H1 (cell line): ENCODE data around the gene HOXA6. TPM values are rescaled to one million over a fixed set of nuclear protein-coding genes. Genes with fewer than 3 reads are reported as not detected.

ENCODE experiments used
- CTCF ChIA-PET: fragments of 300-600 bp; sonication (Branson Sonifier 250); formaldehyde crosslinking; loops from one replicate; lab custom pipeline; 2021; ENCODE audit not compliant: partially characterized antibody; lab: Charles Lee
- POLR2A ChIA-PET: fragments of 300-600 bp; sonication (Branson Sonifier 250); formaldehyde crosslinking; loops from one replicate; lab custom pipeline; 2021; ENCODE audit warnings: inconsistent platforms; ENCODE audit not compliant: partially characterized antibody; lab: Charles Lee
- DNase-seq, 2 experiments: peaks; one replicate each; pipeline versions ENCODE4 v3.0.0 to v3.0.0-alpha.2; 2010 to 2022; ENCODE audit warnings: low spot score in 2 of 2, low read depth in 1 of 2, mixed read lengths in 1 of 2
- FAIRE-seq: peaks from 2 replicates; lab custom pipeline; 2011; peaks lifted over from hg19 to GRCh38; lab: Jason Lieb, UNC
- H2AFZ ChIP-seq: 2 replicates; pipeline ENCODE4 v1.8.1; 2012; ENCODE audit warnings: low read length, inconsistent platforms
- H2AK5ac ChIP-seq: 2 replicates; pipeline ENCODE4 v1.6.1; 2013; ENCODE audit warnings: low read depth, low read length
- H2BK120ac ChIP-seq: replicated peaks from 2 replicates; pipeline ENCODE3; 2013; ENCODE audit warnings: low read depth, low read length, inconsistent platforms
- H2BK12ac ChIP-seq: 2 replicates; pipeline ENCODE4 v1.6.1; 2013; ENCODE audit warnings: low read depth, low read length
- H2BK15ac ChIP-seq: 2 replicates; pipeline ENCODE4 v1.6.1; 2013; ENCODE audit warnings: low read length
- H2BK20ac ChIP-seq: 2 replicates; pipeline ENCODE4 v1.6.1; 2013; ENCODE audit warnings: low read length
- H2BK5ac ChIP-seq: 2 replicates; pipeline ENCODE4 v1.6.1; 2013; ENCODE audit warnings: low read depth, low read length
- H3K14ac ChIP-seq: 2 replicates; pipeline ENCODE4 v1.6.1; 2013; ENCODE audit warnings: inconsistent platforms; ENCODE audit not compliant: insufficient read length
- H3K18ac ChIP-seq: 2 replicates; pipeline ENCODE4 v1.6.1; 2013; ENCODE audit warnings: low read length; ENCODE audit errors: extremely low read depth
- H3K23ac ChIP-seq: 2 replicates; pipeline ENCODE4 v1.6.1; 2013; ENCODE audit warnings: inconsistent platforms; ENCODE audit not compliant: insufficient read length
- H3K23me2 ChIP-seq: 2 replicates; pipeline ENCODE4 v1.6.1; 2013; ENCODE audit warnings: low read depth, low read length
- H3K27ac ChIP-seq: 2 replicates; pipeline ENCODE4 v1.6.1; 2011; ENCODE audit warnings: low read depth, low read length, inconsistent platforms
- H3K27me3 ChIP-seq, 4 experiments: replicated peaks in 1 of 4; 1 replicate in 1 of 4; 2 replicates in 3 of 4; pipeline versions ENCODE4 v1.6.1 to v1.8.1; 2011 to 2013; ENCODE audit warnings: low read length in 3 of 4, mild to moderate bottlenecking in 3 of 4, inconsistent platforms in 2 of 4, mixed read lengths in 2 of 4, moderate library complexity in 1 of 4; ENCODE audit not compliant: control insufficient read depth in 3 of 4, insufficient read depth in 3 of 4; ENCODE audit errors: extremely low read depth in 1 of 4
- H3K36me3 ChIP-seq, 4 experiments: 2 replicates each; pipeline versions ENCODE4 v1.6.1 to v1.8.1; 2011 to 2013; ENCODE audit warnings: mild to moderate bottlenecking in 4 of 4, low read length in 3 of 4, moderate library complexity in 2 of 4, control low read depth in 1 of 4, inconsistent platforms in 1 of 4; ENCODE audit not compliant: insufficient read depth in 4 of 4, control insufficient read depth in 2 of 4
- H3K4ac ChIP-seq: replicated peaks from 2 replicates; pipeline ENCODE3; 2013; ENCODE audit warnings: low read length, low read depth, mixed read lengths, inconsistent platforms; ENCODE audit not compliant: insufficient read length
- H3K4me1 ChIP-seq, 4 experiments: replicated peaks in 1 of 4; 1 replicate in 1 of 4; 2 replicates in 3 of 4; pipeline versions ENCODE4 v1.6.1 to v1.8.1; 2011 to 2013; ENCODE audit warnings: low read length in 3 of 4, inconsistent platforms in 2 of 4, mixed read lengths in 1 of 4; ENCODE audit not compliant: insufficient read depth in 4 of 4, control insufficient read depth in 3 of 4
- H3K4me2 ChIP-seq, 2 experiments: 2 replicates each; pipeline versions ENCODE4 v1.6.1 to v1.8.1; 2011 to 2013; ENCODE audit warnings: low read depth in 2 of 2, low read length in 2 of 2, control low read depth in 1 of 2, inconsistent platforms in 1 of 2, mild to moderate bottlenecking in 1 of 2; ENCODE audit not compliant: insufficient read depth in 1 of 2
- H3K4me3 ChIP-seq, 4 experiments: fragments of 200-600, 300-600 bp in 1 of 4; sonication (generic), shearing (Covaris generic), sonication (Bioruptor Twin) in 1 of 4; 2 replicates each; pipeline versions ENCODE4 v1.5.1 to v1.8.1; 2011 to 2016; ENCODE audit warnings: low read length in 4 of 4, low read depth in 3 of 4, control low read depth in 2 of 4, inconsistent platforms in 2 of 4, mild to moderate bottlenecking in 2 of 4, mixed read lengths in 1 of 4, moderate library complexity in 1 of 4; ENCODE audit not compliant: insufficient read depth in 2 of 4; ENCODE audit errors: extremely low read depth in 1 of 4
- H3K56ac ChIP-seq: replicated peaks from 2 replicates; pipeline ENCODE3; 2013; ENCODE audit warnings: low read depth, mild to moderate bottlenecking, mixed read lengths, low read length, inconsistent platforms; ENCODE audit not compliant: insufficient read length
- H3K79me1 ChIP-seq: 2 replicates; pipeline ENCODE4 v1.6.1; 2013; ENCODE audit warnings: low read depth, low read length, control low read depth
- H3K79me2 ChIP-seq, 2 experiments: 2 replicates each; pipeline versions ENCODE4 v1.6.1 to v1.8.1; 2012 to 2013; ENCODE audit warnings: low read length in 2 of 2, mild to moderate bottlenecking in 2 of 2, inconsistent platforms in 1 of 2; ENCODE audit not compliant: insufficient read depth in 2 of 2, control insufficient read depth in 1 of 2
- H3K9ac ChIP-seq, 4 experiments: replicated peaks in 1 of 4; 1 replicate in 1 of 4; 2 replicates in 3 of 4; pipeline versions ENCODE4 v1.6.1 to v1.8.1; 2011 to 2013; ENCODE audit warnings: low read depth in 3 of 4, low read length in 3 of 4, control low read depth in 2 of 4, mild to moderate bottlenecking in 2 of 4, moderate library complexity in 2 of 4, inconsistent platforms in 1 of 4; ENCODE audit errors: extremely low read depth in 1 of 4
- H3K9me3 ChIP-seq, 2 experiments: 2 replicates each; pipeline versions ENCODE4 v1.6.1 to v1.8.1; 2012 to 2013; ENCODE audit warnings: mild to moderate bottlenecking in 2 of 2, moderate library complexity in 2 of 2, control low read depth in 1 of 2, inconsistent platforms in 1 of 2, low read depth in 1 of 2, low read length in 1 of 2, mixed read lengths in 1 of 2; ENCODE audit not compliant: insufficient read depth in 2 of 2
- H4K20me1 ChIP-seq, 2 experiments: replicated peaks in 1 of 2; 2 replicates each; pipeline versions ENCODE3 to v1.8.1; 2011 to 2013; ENCODE audit warnings: inconsistent platforms in 2 of 2, low read length in 2 of 2, mild to moderate bottlenecking in 1 of 2; ENCODE audit not compliant: insufficient read depth in 2 of 2, control insufficient read depth in 1 of 2
- H4K5ac ChIP-seq: 2 replicates; pipeline ENCODE4 v1.6.1; 2013; ENCODE audit warnings: low read length, low read depth, mixed read lengths, inconsistent platforms; ENCODE audit not compliant: insufficient read length
- H4K8ac ChIP-seq: 2 replicates; pipeline ENCODE4 v1.8.0; 2013; ENCODE audit warnings: mild to moderate bottlenecking, moderate library complexity, low read length, inconsistent platforms; ENCODE audit not compliant: insufficient read depth; ENCODE audit errors: extremely low read depth
- H4K91ac ChIP-seq: replicated peaks from 2 replicates; pipeline ENCODE3; 2013; ENCODE audit warnings: low read length, mixed read lengths, inconsistent platforms; ENCODE audit not compliant: insufficient read length
- CTBP2 ChIP-seq: IDR thresholded peaks from 2 replicates; pipeline ENCODE4 v1.7.0; 2011; ENCODE audit warnings: borderline replicate concordance, mild to moderate bottlenecking, moderate library complexity, mixed read lengths, low read length; ENCODE audit not compliant: insufficient read depth, insufficient read length
- EZH2 ChIP-seq: fragments of 200-600 bp; sonication (generic); IDR thresholded peaks from 2 replicates; pipeline ENCODE4 v1.7.1; 2012; ENCODE audit warnings: low read depth, mild to moderate bottlenecking, moderate library complexity, low read length, inconsistent platforms; ENCODE audit not compliant: severe bottlenecking
- RAD21 ChIP-seq, 2 experiments: IDR thresholded peaks in 1 of 2; conservative IDR thresholded peaks in 1 of 2; 2 replicates each; pipeline ENCODE4 v1.6.1; 2011; ENCODE audit warnings: low read depth in 2 of 2, low read length in 2 of 2, improper control_type of control experiment in 1 of 2, inconsistent platforms in 1 of 2, mild to moderate bottlenecking in 1 of 2, moderate library complexity in 1 of 2
- SIN3A ChIP-seq, 2 experiments: IDR thresholded peaks in 1 of 2; conservative IDR thresholded peaks in 1 of 2; 2 replicates each; pipeline ENCODE4 v1.6.1; 2011 to 2012; ENCODE audit warnings: low read length in 2 of 2, improper control_type of control experiment in 1 of 2, low read depth in 1 of 2, mild to moderate bottlenecking in 1 of 2
- WGBS, 2 experiments: shearing (Covaris generic) in 1 of 2; methylation state at CpG; one replicate each; pipeline versions ENCODE4 v1.1.6 to v1.1.7; 2013 to 2015; ENCODE audit warnings: low lambda C conversion rate in 2 of 2, mixed read lengths in 2 of 2, inconsistent platforms in 1 of 2, low coverage in 1 of 2, missing lambda C conversion rate in 1 of 2; ENCODE audit not compliant: insufficient replicate concordance in 2 of 2, insufficient coverage in 1 of 2, insufficient read length in 1 of 2; ENCODE audit errors: extremely low coverage in 1 of 2, missing lambda C conversion rate in 1 of 2; 5-methylcytosine and 5-hydroxymethylcytosine counted together
- polyA plus RNA-seq, 7 experiments: library from polyadenylated mRNA; depleted of rRNA in 3 of 7; stranded (reverse) in 5 of 7; unstranded in 2 of 7; fragments of >200 nt in 5 of 7; fragments of 200-250 nt in 2 of 7; gene quantifications; 1 replicate in 5 of 7; 2 replicates in 1 of 7; 4 replicates in 1 of 7; pipeline versions ENCODE4 v1.2.1 to v1.2.3, GENCODE V29; 2011 to 2013; ENCODE audit warnings: missing spikeins in 2 of 7, mixed read lengths in 2 of 7
- total RNA-seq: library from RNA; stranded (reverse); fragmentation: NEBNext Ultra II Directional; extraction: Animal tissue kit (Norgen Biotek cat#: 25700); gene quantifications from 2 replicates; pipeline ENCODE4 v1.2.1, GENCODE V29; 2021
- TF ChIP-seq, protein P1 (sequence below), 3 experiments: IDR thresholded peaks; 1 replicate in 2 of 3; 2 replicates in 1 of 3; pipeline versions ENCODE4 v1.5.1 to v1.6.1; 2011; ENCODE audit warnings: low read length in 3 of 3, mild to moderate bottlenecking in 3 of 3, inconsistent platforms in 2 of 3, low read depth in 1 of 3, moderate library complexity in 1 of 3; ENCODE audit not compliant: insufficient read depth in 1 of 3; ENCODE audit errors: control extremely low read depth in 1 of 3

Gene HOXA6
- total and polyA plus RNA-seq, 2 of the 8 experiments (the other 6 are each of a cell fraction or from before 2014, with no cell fraction given): not detected

DNA sequence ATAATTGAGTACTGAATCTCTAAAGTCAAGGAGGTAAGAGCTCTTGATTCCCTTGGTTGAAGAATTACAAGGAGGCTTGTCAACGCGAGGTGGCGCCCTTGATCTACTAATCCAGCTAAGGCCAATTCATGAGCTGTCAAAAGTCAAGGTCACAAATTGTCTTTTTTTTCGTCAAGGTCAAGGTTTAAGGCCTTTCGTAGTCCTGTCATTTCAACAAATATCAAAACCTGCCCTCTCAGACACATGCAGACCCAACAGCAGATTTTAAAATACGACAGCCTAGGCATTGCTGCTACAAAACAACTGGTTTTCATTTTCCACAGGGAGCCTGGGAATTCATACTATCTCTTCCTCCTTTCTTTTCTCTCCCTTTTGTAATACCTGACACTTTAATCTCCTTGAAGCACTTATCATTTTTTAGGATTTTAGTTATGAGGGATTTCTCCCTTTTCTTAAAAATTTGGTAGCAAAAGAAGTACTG is 48.8 kb upstream of the HOXA6 start:
- Histone ChIP-seq H3K23me2 (no peaks in the 10 kb centered on the region; the same call in 1 of the 2 replicates), H3K4me2 (no peak overlapping the region), H3K23ac (no peak overlapping the region), H2AFZ (no peak overlapping the region), H3K79me2 (no peaks in the 10 kb centered on the region), H2AK5ac (no peak overlapping the region), H3K27ac (no peak overlapping the region), H3K27me3 (peaks cover 83 to 100% (median 95%) of the 10 kb centered on the region in 4 experiments), H2BK120ac (no peak overlapping the region), H2BK15ac (no peak overlapping the region), H3K79me1 (no peaks in the 10 kb centered on the region; the same call in 1 of the 2 replicates), H3K9me3 (peaks cover 0 to 3% of the 10 kb centered on the region in 2 experiments; a peak in 1 of 4 replicates), H3K36me3 (peaks cover 0 to 15% (median 0%) of the 10 kb centered on the region in 4 experiments; a peak in 1 of 8 replicates), H3K4ac (no peak overlapping the region), H2BK20ac (no peak overlapping the region), H4K20me1 (peaks cover 28 to 34% of the 10 kb centered on the region in 2 experiments), H3K14ac (no peak overlapping the region), H2BK12ac (no peak overlapping the region), H4K8ac (no peak overlapping the region), H3K9ac (no peak overlapping the region), H3K56ac (no peak overlapping the region), H3K18ac (no peak overlapping the region), H3K4me1 (peaks cover 0 to 6% (median 4%) of the 10 kb centered on the region in 4 experiments; a peak in 4 of 7 replicates), H3K4me3 (no peak overlapping the region), H2BK5ac (no peak overlapping the region), H4K5ac (no peak overlapping the region), H4K91ac (no peak overlapping the region)
- ChIA-PET POLR2A (no interaction called here), CTCF (interaction anchor here (0.6 to 3.2 kb wide), 45 partner anchors 8 to 900 kb away, joined by 3 to 31 read pairs (median 4); no protein-coding TSS in a partner anchor)
- 9% methylated on average over 6 of the region's 6 CpGs; no CpG with 5 or more reads in 1 of the 2 experiments for WGBS, 2 experiments
- FAIRE-seq: peak; percentile 99
- TF ChIP-seq EZH2: no peak
- no peak for TF ChIP-seq CTBP2
- TF ChIP-seq, protein P1, sequence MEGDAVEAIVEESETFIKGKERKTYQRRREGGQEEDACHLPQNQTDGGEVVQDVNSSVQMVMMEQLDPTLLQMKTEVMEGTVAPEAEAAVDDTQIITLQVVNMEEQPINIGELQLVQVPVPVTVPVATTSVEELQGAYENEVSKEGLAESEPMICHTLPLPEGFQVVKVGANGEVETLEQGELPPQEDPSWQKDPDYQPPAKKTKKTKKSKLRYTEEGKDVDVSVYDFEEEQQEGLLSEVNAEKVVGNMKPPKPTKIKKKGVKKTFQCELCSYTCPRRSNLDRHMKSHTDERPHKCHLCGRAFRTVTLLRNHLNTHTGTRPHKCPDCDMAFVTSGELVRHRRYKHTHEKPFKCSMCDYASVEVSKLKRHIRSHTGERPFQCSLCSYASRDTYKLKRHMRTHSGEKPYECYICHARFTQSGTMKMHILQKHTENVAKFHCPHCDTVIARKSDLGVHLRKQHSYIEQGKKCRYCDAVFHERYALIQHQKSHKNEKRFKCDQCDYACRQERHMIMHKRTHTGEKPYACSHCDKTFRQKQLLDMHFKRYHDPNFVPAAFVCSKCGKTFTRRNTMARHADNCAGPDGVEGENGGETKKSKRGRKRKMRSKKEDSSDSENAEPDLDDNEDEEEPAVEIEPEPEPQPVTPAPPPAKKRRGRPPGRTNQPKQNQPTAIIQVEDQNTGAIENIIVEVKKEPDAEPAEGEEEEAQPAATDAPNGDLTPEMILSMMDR (IDR thresholded peaks at IDR 0.05; ENCODE audit: control extremely low read depth in 1 of 3, insufficient read depth in 1 of 3, low read depth in 1 of 3, low read length in 3 of 3): peak; percentile 9 to 82 (median 76)
- peak; percentile 96 to 97 for TF ChIP-seq RAD21 (IDR thresholded peaks at IDR 0.05 in 1 of 2, conservative IDR thresholded peaks at IDR 0.05 in 1 of 2; ENCODE audit: low read depth in 2 of 2, low read length in 2 of 2)
- peak in 1 of 2 experiments; percentile 80; a peak in 2 of 4 replicates for TF ChIP-seq SIN3A (conservative IDR thresholded peaks at IDR 0.05 in 1 of 2, IDR thresholded peaks at IDR 0.05 in 1 of 2; ENCODE audit: low read depth in 1 of 2, low read length in 2 of 2)
- peak in 1 of 2 experiments; percentile 90 for DNase-seq
